ENCODE results near the gene CORO7. TPM values are rescaled to one million over a fixed set of nuclear protein-coding genes. Genes with fewer than 3 reads are reported as not detected.

CORO7 gene
- total RNA-seq, 1 donor, result 17.7 TPM

DNA sequence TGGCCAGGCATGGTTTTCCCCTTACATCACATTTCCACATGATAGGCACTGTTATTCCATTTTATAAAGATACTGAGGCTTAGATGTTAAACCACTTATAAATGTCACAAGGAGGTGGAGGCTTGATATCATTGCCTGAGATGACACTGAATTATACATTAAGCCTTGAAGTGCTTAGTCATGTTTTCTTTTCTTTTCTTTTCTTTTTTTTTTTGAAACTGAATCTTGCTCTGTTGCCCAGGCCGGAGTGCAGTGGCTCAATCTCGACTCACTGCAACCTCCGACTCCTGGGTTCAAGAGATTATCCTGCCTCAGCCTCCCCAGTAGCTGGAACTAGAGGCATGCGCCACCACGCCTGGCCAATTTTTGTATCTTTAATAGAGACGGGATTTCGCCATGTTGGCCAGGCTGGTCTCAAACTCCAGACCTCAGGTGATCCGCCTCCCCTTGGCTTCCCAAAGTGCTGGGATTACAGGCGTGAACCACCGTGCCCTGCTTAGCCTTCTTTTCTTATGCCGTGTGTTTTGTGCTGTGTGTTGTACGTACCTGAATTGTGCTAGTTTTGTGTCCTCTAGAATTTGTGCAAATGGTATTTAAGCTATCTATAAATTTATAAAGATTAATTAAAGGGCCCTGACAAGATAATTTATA lies 10.5 kb upstream of the CORO7 start:
- TF ChIP-seq, protein P1, sequence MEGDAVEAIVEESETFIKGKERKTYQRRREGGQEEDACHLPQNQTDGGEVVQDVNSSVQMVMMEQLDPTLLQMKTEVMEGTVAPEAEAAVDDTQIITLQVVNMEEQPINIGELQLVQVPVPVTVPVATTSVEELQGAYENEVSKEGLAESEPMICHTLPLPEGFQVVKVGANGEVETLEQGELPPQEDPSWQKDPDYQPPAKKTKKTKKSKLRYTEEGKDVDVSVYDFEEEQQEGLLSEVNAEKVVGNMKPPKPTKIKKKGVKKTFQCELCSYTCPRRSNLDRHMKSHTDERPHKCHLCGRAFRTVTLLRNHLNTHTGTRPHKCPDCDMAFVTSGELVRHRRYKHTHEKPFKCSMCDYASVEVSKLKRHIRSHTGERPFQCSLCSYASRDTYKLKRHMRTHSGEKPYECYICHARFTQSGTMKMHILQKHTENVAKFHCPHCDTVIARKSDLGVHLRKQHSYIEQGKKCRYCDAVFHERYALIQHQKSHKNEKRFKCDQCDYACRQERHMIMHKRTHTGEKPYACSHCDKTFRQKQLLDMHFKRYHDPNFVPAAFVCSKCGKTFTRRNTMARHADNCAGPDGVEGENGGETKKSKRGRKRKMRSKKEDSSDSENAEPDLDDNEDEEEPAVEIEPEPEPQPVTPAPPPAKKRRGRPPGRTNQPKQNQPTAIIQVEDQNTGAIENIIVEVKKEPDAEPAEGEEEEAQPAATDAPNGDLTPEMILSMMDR (IDR thresholded peaks at IDR 0.05; ENCODE audit: extremely low read depth, low read depth, low read length), result no peak
- H3K79me2 ChIP-seq (ENCODE audit: insufficient read depth, low read length), result peaks cover 51% of the 10 kb centered on the region
- H3K27ac ChIP-seq (ENCODE audit: low read depth, low read length), result peak overlapping the region; percentile 100
- peaks cover 6% of the 10 kb centered on the region for H3K36me3 ChIP-seq (ENCODE audit: insufficient read depth, low read length)
- H3K4me2 ChIP-seq (ENCODE audit: insufficient read depth, low read length), result peak overlapping the region; percentile 98
- peak overlapping the region; percentile 98 for H3K4me3 ChIP-seq (ENCODE audit: insufficient read depth, low read length)
- no peaks in the 10 kb centered on the region for H3K27me3 ChIP-seq (ENCODE audit: insufficient read depth, low read length)
- DNase-seq (ENCODE audit: insufficient read length, low spot score, missing footprints), result no peak
- H3K4me1 ChIP-seq (ENCODE audit: insufficient read depth, low read length), result peaks cover 18% of the 10 kb centered on the region
- H4K20me1 ChIP-seq (ENCODE audit: insufficient read depth, low read length), result peaks cover 16% of the 10 kb centered on the region
- no peaks in the 10 kb centered on the region for H3K9me3 ChIP-seq (ENCODE audit: low read depth, low read length)
- H2AFZ ChIP-seq (ENCODE audit: low read length), result peak overlapping the region; percentile 82

DNA sequence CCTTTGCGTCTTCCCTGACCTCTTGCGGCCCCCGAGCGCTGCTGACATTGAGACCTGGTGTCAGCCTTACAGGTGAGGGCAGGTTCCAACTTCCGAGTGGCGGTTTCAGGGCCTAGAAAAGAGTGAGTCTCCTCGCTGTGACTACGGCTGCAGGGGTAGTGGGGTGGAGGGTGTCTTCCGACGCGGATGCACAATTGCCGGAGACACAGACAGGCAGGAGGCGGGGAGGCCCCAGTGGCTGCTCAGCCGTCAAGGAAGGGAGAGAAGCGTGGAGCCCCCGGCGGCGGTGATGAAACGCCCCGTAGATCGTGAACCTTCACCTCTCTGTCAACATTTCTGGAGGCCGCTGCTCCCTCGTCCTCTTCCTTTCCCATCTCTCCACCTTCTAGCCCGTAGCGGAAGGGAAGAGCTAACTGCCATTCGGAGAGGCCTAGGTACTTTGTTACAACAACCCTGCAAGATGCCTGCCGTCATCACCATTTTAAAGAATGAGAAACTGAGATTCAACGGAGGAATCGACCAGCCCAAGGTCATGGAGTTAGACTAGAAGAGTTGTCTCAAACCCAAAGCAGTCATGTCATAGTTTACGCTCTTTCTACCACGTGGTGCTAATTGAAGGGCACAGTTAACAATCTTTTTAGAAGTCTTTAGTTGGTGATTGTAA lies 9.8 kb upstream of the CORO7 start:
- no peaks in the 10 kb centered on the region for H3K27me3 ChIP-seq (ENCODE audit: insufficient read depth, low read length)
- H3K36me3 ChIP-seq (ENCODE audit: insufficient read depth, low read length), result peaks cover 4% of the 10 kb centered on the region
- TF ChIP-seq, protein P1 (IDR thresholded peaks at IDR 0.05; ENCODE audit: extremely low read depth, low read depth, low read length), result no peak
- H3K4me2 ChIP-seq (ENCODE audit: insufficient read depth, low read length), result peak overlapping the region; percentile 98
- DNase-seq (ENCODE audit: insufficient read length, low spot score, missing footprints), result peak; percentile 51
- peak overlapping the region; percentile 98 for H3K4me3 ChIP-seq (ENCODE audit: insufficient read depth, low read length)
- peaks cover 16% of the 10 kb centered on the region for H4K20me1 ChIP-seq (ENCODE audit: insufficient read depth, low read length)
- H3K9me3 ChIP-seq (ENCODE audit: low read depth, low read length), result no peaks in the 10 kb centered on the region
- H2AFZ ChIP-seq (ENCODE audit: low read length), result peak overlapping the region; percentile 82
- H3K79me2 ChIP-seq (ENCODE audit: insufficient read depth, low read length), result peaks cover 51% of the 10 kb centered on the region
- peak overlapping the region; percentile 100 for H3K27ac ChIP-seq (ENCODE audit: low read depth, low read length)
- H3K4me1 ChIP-seq (ENCODE audit: insufficient read depth, low read length), result peaks cover 18% of the 10 kb centered on the region

DNA sequence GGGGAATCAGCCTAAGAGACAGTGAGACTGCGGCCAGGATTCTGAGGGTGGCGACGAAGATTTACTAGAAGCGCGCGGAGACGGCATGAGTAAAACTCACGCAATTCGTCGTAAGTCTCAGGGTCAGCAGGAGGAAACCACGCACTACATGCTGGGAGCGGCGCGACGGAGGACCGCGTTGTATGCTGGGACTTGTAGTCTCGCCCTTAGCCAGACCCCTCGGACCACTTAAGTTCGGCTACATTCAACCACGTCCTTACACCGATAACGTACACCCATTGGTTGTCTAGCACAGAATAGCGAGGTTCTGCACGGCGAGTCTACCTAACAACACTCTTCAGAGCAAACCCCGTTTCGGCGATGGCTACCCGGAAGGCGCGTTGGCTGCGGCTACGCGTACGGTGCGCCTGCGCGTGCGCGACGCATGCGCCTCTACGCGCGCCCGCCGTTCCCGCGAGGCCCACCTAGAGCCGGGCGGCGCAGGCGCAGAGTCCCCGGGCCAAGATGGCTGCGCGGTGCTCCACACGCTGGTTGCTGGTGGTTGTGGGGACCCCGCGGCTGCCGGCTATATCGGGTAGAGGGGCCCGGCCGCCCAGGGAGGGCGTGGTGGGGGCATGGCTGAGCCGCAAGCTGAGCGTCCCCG lies 9.1 kb upstream of the CORO7 start, which contains the start of gene DNAJA3:
Gene DNAJA3, plus strand, starts transcription at position 491 of the 643 bp plus-strand sequence. Its CDS starts 14 bp downstream, at position 505.
- peak; percentile 99 for DNase-seq (ENCODE audit: insufficient read length, low spot score, missing footprints)
- Histone ChIP-seq H3K27ac (ENCODE audit: low read depth, low read length) (peak within 1 kb of the TSS; percentile 100), H3K27me3 (ENCODE audit: insufficient read depth, low read length) (no peaks in the 10 kb centered on the region), H4K20me1 (ENCODE audit: insufficient read depth, low read length) (peaks cover 13% of the 10 kb centered on the region), H3K9me3 (ENCODE audit: low read depth, low read length) (no peaks in the 10 kb centered on the region), H2AFZ (ENCODE audit: low read length) (peak within 1 kb of the TSS; percentile 100), H3K79me2 (ENCODE audit: insufficient read depth, low read length) (peaks cover 46% of the 10 kb centered on the region), H3K36me3 (ENCODE audit: insufficient read depth, low read length) (peaks cover 4% of the 10 kb centered on the region), H3K4me3 (ENCODE audit: insufficient read depth, low read length) (peak within 1 kb of the TSS; percentile 98), H3K4me1 (ENCODE audit: insufficient read depth, low read length) (peaks cover 18% of the 10 kb centered on the region), H3K4me2 (ENCODE audit: insufficient read depth, low read length) (peak within 1 kb of the TSS; percentile 98)
- TF ChIP-seq, protein P1 (IDR thresholded peaks at IDR 0.05; ENCODE audit: extremely low read depth, low read depth, low read length), result no peak
